HepG2 (cell line): Measurements from ENCODE around the gene TNFSF9. TPM values are rescaled to one million over a fixed set of nuclear protein-coding genes. Genes with fewer than 3 reads are reported as not detected.
A peak's percentile ranks its signal among the peaks of the same experiment; 100 is the strongest.

ENCODE experiments used
- BCLAF1 ChIP-seq: fragments of 450-650 bp; IDR thresholded peaks from 2 replicates; pipeline ENCODE4 v1.6.1; 2017; ENCODE audit warnings: mild to moderate bottlenecking
- HNF4A ChIP-seq: sonication (generic); formaldehyde crosslinking; IDR thresholded peaks from 2 replicates; pipeline ENCODE4 v1.4.0; 2020; ENCODE audit warnings: missing genetic modification reagents
- MED1 ChIP-seq: sonication (generic); formaldehyde crosslinking; IDR thresholded peaks from 2 replicates; pipeline ENCODE4 v1.4.0; 2020; ENCODE audit warnings: missing genetic modification reagents
- NCOA1 ChIP-seq: sonication (generic); formaldehyde crosslinking; IDR thresholded peaks from 2 replicates; pipeline ENCODE4 v1.9.0; 2021; ENCODE audit warnings: missing genetic modification reagents
- NFKB2 ChIP-seq: sonication (generic); formaldehyde crosslinking; IDR thresholded peaks from 2 replicates; pipeline ENCODE4 v1.4.0; 2020; ENCODE audit warnings: missing genetic modification reagents, borderline replicate concordance
- SMARCC2 ChIP-seq: fragments of 450-650 bp; IDR thresholded peaks from 2 replicates; pipeline ENCODE4 v1.6.1; 2017; ENCODE audit warnings: antibody characterized with exemption, mild to moderate bottlenecking
- SNAPC2 ChIP-seq: sonication (generic); formaldehyde crosslinking; IDR thresholded peaks from 2 replicates; pipeline ENCODE4 v1.8.1; 2022; ENCODE audit warnings: mild to moderate bottlenecking, missing genetic modification reagents
- SP4 ChIP-seq: sonication (generic); formaldehyde crosslinking; IDR thresholded peaks from 2 replicates; pipeline ENCODE4 v1.8.1; 2023; ENCODE audit warnings: mild to moderate bottlenecking, missing genetic modification reagents
- TGIF2 ChIP-seq: IDR thresholded peaks from 2 replicates; pipeline ENCODE4 v1.6.1; 2016; ENCODE audit warnings: control low read depth, missing compliant biosample characterization
- THYN1 ChIP-seq: sonication (generic); formaldehyde crosslinking; IDR thresholded peaks from 2 replicates; pipeline ENCODE4 v1.8.1; 2023; ENCODE audit warnings: low read depth, mild to moderate bottlenecking, moderate library complexity, missing genetic modification reagents, borderline replicate concordance
- ZFX ChIP-seq: sonication (generic); formaldehyde crosslinking; IDR thresholded peaks from 2 replicates; pipeline ENCODE4 v1.4.0; 2020; ENCODE audit warnings: mild to moderate bottlenecking, low read depth, missing genetic modification reagents, moderate library complexity
- ZHX2 ChIP-seq, 2 experiments: sonication (generic) in 1 of 2; formaldehyde crosslinking in 1 of 2; IDR thresholded peaks; 2 replicates each; pipeline versions ENCODE4 v1.6.1 to v1.9.0; 2014 to 2022; ENCODE audit warnings: antibody characterized with exemption in 1 of 2, borderline replicate concordance in 1 of 2, inconsistent platforms in 1 of 2, low read depth in 1 of 2, missing genetic modification reagents in 1 of 2
- ZNF207 ChIP-seq: fragments of 450-650 bp; IDR thresholded peaks from 2 replicates; pipeline ENCODE4 v1.6.1; 2016; ENCODE audit warnings: antibody characterized with exemption, borderline replicate concordance
- ZNF292 ChIP-seq: sonication (generic); formaldehyde crosslinking; IDR thresholded peaks from 2 replicates; pipeline ENCODE4 v1.8.1; 2022; ENCODE audit warnings: mild to moderate bottlenecking, low read depth, missing genetic modification reagents, borderline replicate concordance
- ZNF770 ChIP-seq: sonication (generic); formaldehyde crosslinking; IDR thresholded peaks from 2 replicates; pipeline ENCODE4 v1.5.0; 2020; ENCODE audit warnings: mild to moderate bottlenecking, missing genetic modification reagents
- polyA plus RNA-seq, 8 experiments: library from polyadenylated mRNA; depleted of rRNA in 3 of 8; stranded (reverse) in 7 of 8; unstranded in 1 of 8; fragments of >200 nt; fragmentation: Illumina TruSeq in 4 of 8; extraction: Trizol in 4 of 8; gene quantifications; 2 replicates each; pipeline versions ENCODE4 v1.2.1 to v1.2.3, GENCODE V29; 2011 to 2016; ENCODE audit warnings: low read depth in 4 of 8, missing spikeins in 1 of 8, mixed read lengths in 1 of 8; ENCODE audit not compliant: insufficient read depth in 1 of 8
- total RNA-seq, 5 experiments: library from RNA; depleted of rRNA; stranded (reverse); fragments of >200 nt; fragmentation: Illumina TruSeq; extraction: Trizol; gene quantifications; 2 replicates each; pipeline ENCODE4 v1.2.3, GENCODE V29; 2016; ENCODE audit warnings: low read depth in 1 of 5
- TF ChIP-seq, protein P1 (sequence below): IDR thresholded peaks from 2 replicates; pipeline ENCODE4 v1.6.1; 2016

Gene TNFSF9
- total and polyA plus RNA-seq, 2 of the 13 experiments (the other 11 are each of a cell fraction or from before 2014, with no cell fraction given) = 1.0 to 1.8 TPM

GRCh38 chr19:6509118-6509971, 21.5 kb upstream of the TNFSF9 start (continued):
- TF ChIP-seq BCLAF1 = no peak
- TF ChIP-seq, protein P1, sequence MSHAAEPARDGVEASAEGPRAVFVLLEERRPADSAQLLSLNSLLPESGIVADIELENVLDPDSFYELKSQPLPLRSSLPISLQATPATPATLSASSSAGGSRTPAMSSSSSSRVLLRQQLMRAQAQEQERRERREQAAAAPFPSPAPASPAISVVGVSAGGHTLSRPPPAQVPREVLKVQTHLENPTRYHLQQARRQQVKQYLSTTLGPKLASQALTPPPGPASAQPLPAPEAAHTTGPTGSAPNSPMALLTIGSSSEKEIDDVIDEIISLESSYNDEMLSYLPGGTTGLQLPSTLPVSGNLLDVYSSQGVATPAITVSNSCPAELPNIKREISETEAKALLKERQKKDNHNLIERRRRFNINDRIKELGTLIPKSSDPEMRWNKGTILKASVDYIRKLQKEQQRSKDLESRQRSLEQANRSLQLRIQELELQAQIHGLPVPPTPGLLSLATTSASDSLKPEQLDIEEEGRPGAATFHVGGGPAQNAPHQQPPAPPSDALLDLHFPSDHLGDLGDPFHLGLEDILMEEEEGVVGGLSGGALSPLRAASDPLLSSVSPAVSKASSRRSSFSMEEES (CRISPR knock-in tag) = peak; percentile 93
- TF ChIP-seq MED1 (CRISPR knock-in tag) = peak; percentile 69
- peak; percentile 79; the same call in 1 of the 2 replicates for TF ChIP-seq TGIF2
- 0 out of 2 replicates have a peak, but pooled peaks have one; percentile 60 for TF ChIP-seq NFKB2 (CRISPR knock-in tag)
- TF ChIP-seq ZFX = peak; percentile 41; the same call in 1 of the 2 replicates
- TF ChIP-seq HNF4A (CRISPR knock-in tag) = peak; percentile 34; the same call in 1 of the 2 replicates
- TF ChIP-seq ZNF292 = 0 out of 2 replicates have a peak, but pooled peaks have one; percentile 21
- TF ChIP-seq NCOA1 (CRISPR knock-in tag) = no peak
- no peak for TF ChIP-seq THYN1
- no peak for TF ChIP-seq SP4 (CRISPR knock-in tag)
- no peak for TF ChIP-seq ZNF207
- no peak for TF ChIP-seq ZHX2 (IDR thresholded peaks at IDR 0.05; ENCODE audit: low read depth)
- no peak for TF ChIP-seq ZHX2 (CRISPR knock-in tag; IDR thresholded peaks at IDR 0.05; ENCODE audit: borderline replicate concordance)
- TF ChIP-seq ZNF770 = peak; percentile 93
- no peak for TF ChIP-seq SNAPC2
- no peak for TF ChIP-seq SMARCC2
